IMR-90 (cell line): ENCODE measurements around the gene RBPJ.

Experiments used
- CEBPB ChIP-seq: IDR thresholded peaks from 2 replicates; pipeline ENCODE4 v1.6.1; 2012; ENCODE audit warnings: low read depth, low read length, improper control_type of control experiment
- MAFK ChIP-seq: IDR thresholded peaks from 2 replicates; pipeline ENCODE4 v1.6.1; 2012; ENCODE audit warnings: low read depth, low read length, improper control_type of control experiment
- POLR2A ChIP-seq: IDR thresholded peaks from 2 replicates; pipeline ENCODE4 v1.6.1; 2012; ENCODE audit warnings: mild to moderate bottlenecking, low read depth, low read length
- RCOR1 ChIP-seq: IDR thresholded peaks from 2 replicates; pipeline ENCODE4 v1.6.1; 2012; ENCODE audit warnings: mild to moderate bottlenecking, low read length, improper control_type of control experiment; ENCODE audit not compliant: insufficient replicate concordance
- TF ChIP-seq, protein P1 (sequence below): conservative IDR thresholded peaks from 2 replicates; pipeline ENCODE4 v1.5.1; 2012; ENCODE audit warnings: mild to moderate bottlenecking, low read depth, low read length, improper control_type of control experiment

DNA sequence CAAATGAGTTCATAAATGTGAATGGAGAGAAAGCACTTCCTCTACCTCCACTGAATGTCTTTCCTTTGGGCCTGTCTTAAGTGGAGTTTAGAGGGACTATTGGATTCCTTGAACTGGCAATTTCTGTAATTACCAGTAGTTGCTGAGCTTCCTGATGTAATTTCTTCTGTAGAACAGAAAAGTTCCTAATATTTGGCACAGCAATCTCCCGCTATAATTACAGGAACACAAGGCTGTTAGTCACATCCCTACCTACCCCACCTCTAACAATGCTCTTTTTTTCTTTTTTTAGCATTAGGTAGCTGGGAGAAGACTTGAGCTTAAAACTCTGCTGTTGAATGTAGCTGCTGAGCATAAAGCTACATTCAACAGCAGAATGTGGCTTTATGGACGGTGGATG is 24.8 kb upstream of the RBPJ start:
- TF ChIP-seq, protein P1, sequence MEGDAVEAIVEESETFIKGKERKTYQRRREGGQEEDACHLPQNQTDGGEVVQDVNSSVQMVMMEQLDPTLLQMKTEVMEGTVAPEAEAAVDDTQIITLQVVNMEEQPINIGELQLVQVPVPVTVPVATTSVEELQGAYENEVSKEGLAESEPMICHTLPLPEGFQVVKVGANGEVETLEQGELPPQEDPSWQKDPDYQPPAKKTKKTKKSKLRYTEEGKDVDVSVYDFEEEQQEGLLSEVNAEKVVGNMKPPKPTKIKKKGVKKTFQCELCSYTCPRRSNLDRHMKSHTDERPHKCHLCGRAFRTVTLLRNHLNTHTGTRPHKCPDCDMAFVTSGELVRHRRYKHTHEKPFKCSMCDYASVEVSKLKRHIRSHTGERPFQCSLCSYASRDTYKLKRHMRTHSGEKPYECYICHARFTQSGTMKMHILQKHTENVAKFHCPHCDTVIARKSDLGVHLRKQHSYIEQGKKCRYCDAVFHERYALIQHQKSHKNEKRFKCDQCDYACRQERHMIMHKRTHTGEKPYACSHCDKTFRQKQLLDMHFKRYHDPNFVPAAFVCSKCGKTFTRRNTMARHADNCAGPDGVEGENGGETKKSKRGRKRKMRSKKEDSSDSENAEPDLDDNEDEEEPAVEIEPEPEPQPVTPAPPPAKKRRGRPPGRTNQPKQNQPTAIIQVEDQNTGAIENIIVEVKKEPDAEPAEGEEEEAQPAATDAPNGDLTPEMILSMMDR, result no peak
- TF ChIP-seq POLR2A (no peak), MAFK (no peak), RCOR1 (no peak), CEBPB (no peak)
